Measurements from ENCODE around the gene LARP6. TPM values are rescaled to one million over a fixed set of nuclear protein-coding genes. Genes with fewer than 3 reads are reported as not detected.
A peak's percentile ranks its signal among the peaks of the same experiment; 100 is the strongest.

The LARP6 gene
- total RNA-seq = under 1 TPM in 1 of 2 donors, not detected in 1; 0.74 TPM

DNA sequence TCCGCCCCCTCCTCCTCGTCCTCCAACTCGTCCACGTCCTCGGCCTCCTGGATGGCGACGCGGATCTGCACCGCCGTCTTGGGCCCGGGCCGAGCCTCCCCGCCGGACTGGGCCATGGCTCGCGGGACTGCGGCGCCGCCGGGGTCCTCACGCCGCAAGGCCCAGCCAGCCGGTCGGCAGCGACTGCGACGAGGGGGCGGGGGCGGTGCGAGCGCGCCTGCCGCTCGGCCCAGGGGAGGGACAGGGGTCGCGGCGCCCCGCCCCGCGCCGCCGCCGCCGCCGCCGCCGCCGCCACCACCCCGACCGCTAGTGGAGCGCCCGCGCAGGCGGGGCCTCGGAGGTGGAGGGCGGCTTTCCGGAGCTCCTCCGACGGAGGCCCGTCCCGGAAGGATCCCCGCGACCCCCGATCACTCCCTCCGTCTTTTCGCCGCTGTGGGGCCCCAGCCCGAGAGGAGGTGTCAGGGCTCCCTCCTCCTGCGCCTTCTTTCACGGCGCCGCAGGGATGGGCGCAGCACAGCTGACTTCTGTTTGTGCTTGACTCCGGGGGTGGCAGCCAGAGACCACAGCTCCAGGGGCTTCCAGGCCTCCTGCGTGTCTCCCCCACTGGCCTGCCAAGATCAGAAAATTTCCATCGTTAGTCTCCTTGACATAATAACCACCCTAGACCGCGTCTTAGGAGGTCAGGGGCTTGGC is at the start of gene LARP6:
Gene LARP6, minus strand, starts transcription at position 185 of the 693 bp plus-strand sequence. Its CDS starts 69 bp downstream, at position 116.
- H3K36me3 Mint-ChIP-seq (ENCODE audit: insufficient read depth in 2 of 2) = peaks cover 0 to 1% of the 10 kb centered on the region in 2 donors
- H3K4me1 Mint-ChIP-seq (ENCODE audit: low read depth) = peaks cover 5% of the 10 kb centered on the region
- DNase-seq (peak; percentile 32 to 34), ATAC-seq (replicated peaks in 1 of 2) (peak; percentile 74)
- H3K27me3 Mint-ChIP-seq (ENCODE audit: low read depth) = peaks cover 71% of the 10 kb centered on the region
- H3K27ac Mint-ChIP-seq = no peak within 1 kb of the TSS
- no peaks in the 10 kb centered on the region for H3K9me3 Mint-ChIP-seq
- H3K4me3 Mint-ChIP-seq = peak within 1 kb of the TSS; percentile 87 to 91

DNA sequence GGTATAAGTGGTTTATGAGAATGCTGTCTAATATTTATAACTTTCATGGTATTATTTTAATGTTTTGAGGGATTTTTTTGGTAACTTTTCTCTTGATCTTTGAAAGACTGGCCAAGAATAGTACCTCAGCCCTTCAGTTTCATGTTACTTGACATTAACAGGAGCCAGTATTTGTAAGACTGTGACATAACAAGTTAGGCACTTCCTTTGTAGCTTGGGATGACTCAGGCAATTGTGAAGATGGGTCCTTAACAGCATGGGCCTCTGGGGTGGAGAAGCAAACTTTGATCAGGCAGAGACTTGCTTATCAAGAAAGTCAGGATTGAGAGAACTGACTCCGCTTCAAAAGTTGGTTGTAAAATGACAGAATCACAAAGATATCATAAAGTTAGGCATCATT is 48.1 kb upstream of the LARP6 start:
- Mint-ChIP-seq H3K9me3 (no peaks in the 10 kb centered on the region), H3K4me3 (no peak overlapping the region), H3K27ac (no peak overlapping the region), H3K36me3 (ENCODE audit: insufficient read depth in 2 of 2) (peaks cover 0 to 3% of the 10 kb centered on the region in 2 donors), H3K27me3 (ENCODE audit: low read depth) (peaks cover 45% of the 10 kb centered on the region), H3K4me1 (ENCODE audit: low read depth) (no peaks in the 10 kb centered on the region)
- ATAC-seq (replicated peaks in 1 of 2) = no peak
- no peak for DNase-seq

DNA sequence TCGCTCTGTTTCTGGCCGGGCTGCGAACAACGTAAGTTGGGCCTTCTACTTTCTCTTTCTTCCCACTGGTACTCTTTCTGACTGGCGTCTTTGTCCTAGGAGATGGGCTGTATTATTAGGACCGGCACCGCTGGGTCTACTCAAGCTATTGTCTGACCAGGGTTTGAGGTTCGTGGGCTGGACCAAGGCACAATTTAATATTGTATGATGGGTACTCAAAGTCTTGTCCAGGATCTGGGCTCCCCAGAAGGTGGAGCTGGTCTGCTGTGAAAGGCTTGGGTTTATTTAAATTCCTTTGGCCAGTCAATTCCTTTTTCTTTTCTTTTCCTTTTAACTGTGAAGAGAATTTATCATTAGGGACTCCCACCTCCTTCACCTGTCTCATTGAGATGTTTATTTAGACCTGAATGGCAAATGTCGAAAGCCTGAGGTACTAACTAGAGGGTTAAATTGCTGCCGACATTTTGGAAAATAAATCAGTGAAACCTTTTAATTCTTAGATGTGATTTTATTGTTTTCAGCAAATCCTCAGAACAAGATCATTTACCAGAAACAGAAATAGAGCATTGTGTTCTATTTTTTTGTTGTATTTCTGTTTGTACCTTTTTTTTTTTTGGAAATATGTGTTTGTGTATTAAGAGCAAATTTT is 39.1 kb upstream of the LARP6 start:
- Mint-ChIP-seq H3K4me1 (ENCODE audit: low read depth) (peaks cover 17% of the 10 kb centered on the region), H3K4me3 (peak overlapping the region; percentile 94 to 97), H3K27me3 (ENCODE audit: low read depth) (peaks cover 38% of the 10 kb centered on the region), H3K27ac (peak overlapping the region; percentile 92), H3K36me3 (ENCODE audit: insufficient read depth in 2 of 2) (peaks cover 6 to 8% of the 10 kb centered on the region in 2 donors), H3K9me3 (no peaks in the 10 kb centered on the region)
- DNase-seq = no peak
- peak; percentile 19 to 31 for ATAC-seq (replicated peaks in 1 of 2)

DNA sequence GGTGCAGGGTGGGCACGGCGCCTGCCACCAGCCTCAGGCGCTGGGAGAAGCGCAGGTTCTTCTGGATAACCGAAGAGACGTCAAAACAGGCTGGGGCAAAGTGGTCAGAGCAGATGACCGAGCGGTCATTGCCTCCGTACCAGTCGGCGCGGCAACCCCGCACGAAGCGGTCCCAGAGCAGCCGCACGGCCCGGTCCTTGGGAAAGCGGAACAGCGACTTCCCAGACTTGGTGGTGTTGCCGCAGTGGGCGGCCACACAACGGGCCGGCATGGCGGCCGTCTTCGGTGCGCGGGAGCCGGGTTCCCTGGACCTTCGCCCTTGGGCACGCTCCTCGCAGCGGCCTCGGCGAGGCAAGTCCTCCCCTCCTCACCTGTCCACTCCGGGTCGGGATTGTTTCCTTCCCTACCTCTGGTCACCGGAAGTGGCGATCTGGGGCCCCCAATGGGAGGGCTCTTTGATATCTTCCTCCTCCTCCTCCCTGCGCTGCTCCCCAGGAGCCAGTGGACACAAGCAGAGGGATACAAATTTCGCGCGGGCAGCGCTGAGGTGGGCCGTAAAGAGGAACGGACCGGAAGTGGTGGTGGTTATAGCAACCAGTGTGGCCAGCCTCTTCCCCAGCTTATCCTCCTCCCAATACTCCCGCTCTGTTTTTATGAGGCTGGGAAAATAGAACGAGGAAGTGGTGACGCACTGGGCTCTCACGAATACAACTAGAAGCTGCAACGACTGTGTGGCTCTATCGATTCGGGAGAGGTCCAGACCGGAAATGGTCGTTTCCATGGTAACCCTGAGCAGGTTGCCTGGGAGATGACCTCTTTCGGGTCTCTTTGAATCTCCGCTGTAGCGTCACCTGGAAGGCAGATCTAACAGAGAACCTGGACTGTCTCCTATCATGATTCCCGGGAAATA is 38.3 kb upstream of the LARP6 start, which contains the start of the genes LRRC49 and THAP10:
Gene LRRC49, plus strand, starts transcription at position 825 of the 910 bp plus-strand sequence. Its CDS starts 69 bp downstream, at position 894.
Gene THAP10, minus strand, starts transcription at position 432 of the 910 bp plus-strand sequence. Its CDS starts 161 bp downstream, at position 271.
- ATAC-seq (replicated peaks in 1 of 2) = peak; percentile 83 to 85
- Mint-ChIP-seq H3K36me3 (ENCODE audit: insufficient read depth in 2 of 2) (peaks cover 6 to 8% of the 10 kb centered on the region in 2 donors), H3K27me3 (ENCODE audit: low read depth) (peaks cover 33% of the 10 kb centered on the region), H3K27ac (peak within 1 kb of the TSS; percentile 92), H3K4me1 (ENCODE audit: low read depth) (peaks cover 17% of the 10 kb centered on the region), H3K9me3 (no peaks in the 10 kb centered on the region), H3K4me3 (peak within 1 kb of the TSS; percentile 94 to 97)
- peak; percentile 67 to 69 for DNase-seq

DNA sequence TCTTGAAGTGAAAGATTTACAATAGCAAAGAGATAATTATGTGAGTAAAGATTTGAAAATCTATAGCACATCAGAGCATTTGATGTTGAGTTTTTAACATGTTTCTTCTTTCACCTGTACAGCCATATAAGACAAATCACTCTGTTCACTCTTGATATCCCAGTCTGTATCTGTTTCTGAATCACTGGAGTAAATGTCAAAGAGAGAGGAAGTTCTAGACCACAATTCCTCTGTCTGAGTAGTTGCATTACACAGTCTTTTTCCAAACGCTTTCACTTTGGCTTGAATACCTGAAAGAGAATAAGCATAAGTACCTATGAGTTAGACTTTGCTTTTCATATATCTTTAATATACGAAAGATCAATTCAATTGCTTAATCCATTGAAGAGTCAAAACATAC is 28.4 kb upstream of the LARP6 start:
- Mint-ChIP-seq H3K27ac (no peak overlapping the region), H3K27me3 (ENCODE audit: low read depth) (peaks cover 23% of the 10 kb centered on the region), H3K9me3 (no peaks in the 10 kb centered on the region), H3K36me3 (ENCODE audit: insufficient read depth in 2 of 2) (no peaks in the 10 kb centered on the region), H3K4me3 (no peak overlapping the region), H3K4me1 (ENCODE audit: low read depth) (no peaks in the 10 kb centered on the region)
- ATAC-seq (replicated peaks in 1 of 2) (peak in 1 of 2 donors; percentile 49), DNase-seq (no peak)

DNA sequence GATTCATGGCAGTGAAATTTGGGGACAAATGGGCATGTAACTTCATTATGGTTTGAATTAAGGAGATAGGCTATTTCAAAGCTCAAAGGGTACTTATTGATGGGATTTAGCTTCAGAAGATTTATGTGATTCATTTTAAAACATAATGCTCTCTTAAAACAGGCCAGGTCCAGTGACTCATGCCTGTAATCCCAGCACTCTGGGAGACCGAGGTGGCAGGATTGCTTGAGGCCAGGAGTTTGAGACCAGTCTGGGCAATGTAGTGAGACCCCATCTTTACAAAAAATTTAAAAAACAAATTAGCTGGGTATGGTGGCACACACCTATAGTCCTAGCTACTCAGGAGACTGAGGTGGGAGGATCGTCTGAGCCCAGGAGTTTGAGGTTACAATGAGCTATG is 26.8 kb upstream of the LARP6 start:
- H3K36me3 Mint-ChIP-seq (ENCODE audit: insufficient read depth in 2 of 2) = no peaks in the 10 kb centered on the region
- DNase-seq = no peak
- H3K27me3 Mint-ChIP-seq (ENCODE audit: low read depth) = peaks cover 21% of the 10 kb centered on the region
- no peaks in the 10 kb centered on the region for H3K9me3 Mint-ChIP-seq
- H3K4me1 Mint-ChIP-seq (ENCODE audit: low read depth) = no peaks in the 10 kb centered on the region
- no peak overlapping the region for H3K27ac Mint-ChIP-seq
- no peak for ATAC-seq (replicated peaks in 1 of 2)
- H3K4me3 Mint-ChIP-seq = no peak overlapping the region

DNA sequence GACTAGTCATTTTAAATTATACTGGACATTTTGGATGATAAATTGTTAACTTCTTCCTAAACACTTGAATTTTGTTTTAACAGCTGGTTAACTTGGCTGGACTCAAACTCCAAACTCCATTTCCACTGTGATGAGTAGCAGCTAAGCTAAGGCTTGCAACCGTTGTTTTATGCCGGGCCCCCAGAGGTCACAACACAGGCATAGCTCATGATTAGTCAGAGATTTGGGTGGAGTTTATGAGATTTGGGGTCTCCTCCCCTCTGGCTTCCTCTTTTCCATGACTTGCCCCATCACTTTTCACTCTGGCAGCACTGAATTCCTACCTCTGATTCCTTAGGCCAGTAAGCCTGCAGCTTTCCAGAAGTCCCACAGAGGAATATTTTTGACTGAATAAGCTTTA is 25.4 kb upstream of the LARP6 start:
- Mint-ChIP-seq H3K27me3 (ENCODE audit: low read depth) (peaks cover 35% of the 10 kb centered on the region), H3K4me1 (ENCODE audit: low read depth) (no peaks in the 10 kb centered on the region), H3K27ac (no peak overlapping the region), H3K4me3 (no peak overlapping the region), H3K9me3 (no peaks in the 10 kb centered on the region), H3K36me3 (ENCODE audit: insufficient read depth in 2 of 2) (no peaks in the 10 kb centered on the region)
- no peak for ATAC-seq (replicated peaks in 1 of 2)
- DNase-seq = no peak

DNA sequence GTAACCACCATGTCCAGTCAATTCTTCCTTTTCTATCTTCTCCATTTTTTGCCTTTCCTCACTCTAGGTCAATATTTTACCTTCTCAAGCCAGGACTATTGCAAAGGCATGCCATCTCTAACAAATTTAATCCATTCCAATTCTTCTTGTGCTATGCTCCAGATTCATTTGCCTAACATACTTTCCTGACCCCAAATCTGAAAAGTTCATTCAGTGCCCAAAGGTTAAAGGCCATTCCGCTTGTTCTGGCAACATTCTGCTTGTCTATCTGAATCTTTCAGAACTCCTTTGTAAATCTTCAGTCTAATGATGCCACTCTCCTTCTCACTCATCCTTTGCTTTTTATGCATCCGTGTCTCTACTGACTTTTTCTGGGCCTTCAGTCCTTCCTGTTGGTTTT is 22.7 kb upstream of the LARP6 start:
- no peak for DNase-seq
- Mint-ChIP-seq H3K27me3 (ENCODE audit: low read depth) (peaks cover 48% of the 10 kb centered on the region), H3K4me1 (ENCODE audit: low read depth) (no peaks in the 10 kb centered on the region), H3K36me3 (ENCODE audit: insufficient read depth in 2 of 2) (no peaks in the 10 kb centered on the region), H3K27ac (no peak overlapping the region), H3K9me3 (peaks cover 0 to 2% of the 10 kb centered on the region in 2 donors), H3K4me3 (no peak overlapping the region)
- no peak for ATAC-seq (replicated peaks in 1 of 2)

DNA sequence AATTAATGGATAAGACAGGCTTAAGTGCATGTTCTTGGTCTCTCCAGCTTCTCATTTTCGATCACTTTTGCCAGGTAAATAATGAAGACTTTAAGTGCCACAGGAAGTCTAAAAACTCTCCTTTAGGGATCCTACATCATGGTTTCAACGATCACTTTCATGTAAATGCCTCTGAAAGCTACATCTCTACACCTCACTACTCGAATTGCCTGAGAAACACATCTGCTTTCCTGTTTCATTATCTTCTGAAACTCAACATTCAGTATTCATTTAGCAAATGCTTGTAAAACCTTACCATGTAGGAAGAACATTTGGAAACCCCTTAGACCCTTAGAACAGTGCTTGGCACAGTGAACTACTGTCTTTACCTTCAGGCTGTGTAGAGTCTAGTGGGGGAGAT is 22.1 kb upstream of the LARP6 start:
- Mint-ChIP-seq H3K27me3 (ENCODE audit: low read depth) (peaks cover 48% of the 10 kb centered on the region), H3K27ac (no peak overlapping the region), H3K9me3 (peaks cover 0 to 2% of the 10 kb centered on the region in 2 donors), H3K4me1 (ENCODE audit: low read depth) (no peaks in the 10 kb centered on the region), H3K36me3 (ENCODE audit: insufficient read depth in 2 of 2) (no peaks in the 10 kb centered on the region), H3K4me3 (no peak overlapping the region)
- ATAC-seq (replicated peaks in 1 of 2) = no peak
- DNase-seq = no peak

DNA sequence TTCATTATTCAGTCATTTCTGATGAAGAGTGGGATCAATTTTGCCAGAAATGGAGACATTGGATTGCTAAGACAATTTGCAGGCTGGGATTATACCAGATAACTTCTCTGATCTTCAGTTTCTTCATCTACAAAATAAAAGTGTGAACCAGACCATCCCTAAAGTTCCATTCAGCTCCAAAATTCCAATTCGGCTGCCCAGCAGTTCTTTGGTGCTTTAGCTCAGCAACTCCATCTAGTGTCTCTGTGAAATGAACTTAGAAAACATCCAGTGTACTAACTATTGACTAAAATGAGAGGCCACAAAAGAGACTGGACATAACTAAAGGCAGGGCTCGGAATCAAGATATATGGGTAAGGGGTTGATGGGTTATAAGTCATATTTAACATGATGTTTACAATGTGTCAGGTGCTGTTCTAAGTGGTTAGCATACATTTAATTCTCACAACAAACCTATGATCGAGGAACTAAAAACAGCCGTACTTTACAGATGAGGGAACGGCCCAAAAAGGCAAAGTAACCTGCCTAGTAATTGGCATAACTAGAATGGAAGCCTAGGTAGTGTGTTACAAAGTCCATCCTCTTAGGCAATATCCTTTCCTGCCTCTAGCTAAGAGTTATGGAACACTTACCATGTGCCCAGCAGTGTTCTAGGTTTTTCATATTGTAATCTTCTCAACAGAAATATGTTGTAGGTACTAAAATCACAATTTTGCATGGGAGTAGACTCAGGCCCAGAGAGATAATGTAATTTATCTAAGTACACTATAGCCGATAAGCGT is 21.2 kb upstream of the LARP6 start:
- ATAC-seq (replicated peaks in 1 of 2) = no peak
- Mint-ChIP-seq H3K27me3 (ENCODE audit: low read depth) (peaks cover 47% of the 10 kb centered on the region), H3K4me1 (ENCODE audit: low read depth) (no peaks in the 10 kb centered on the region), H3K36me3 (ENCODE audit: insufficient read depth in 2 of 2) (no peaks in the 10 kb centered on the region), H3K4me3 (no peak overlapping the region), H3K27ac (no peak overlapping the region), H3K9me3 (peaks cover 0 to 2% of the 10 kb centered on the region in 2 donors)
- no peak for DNase-seq

DNA sequence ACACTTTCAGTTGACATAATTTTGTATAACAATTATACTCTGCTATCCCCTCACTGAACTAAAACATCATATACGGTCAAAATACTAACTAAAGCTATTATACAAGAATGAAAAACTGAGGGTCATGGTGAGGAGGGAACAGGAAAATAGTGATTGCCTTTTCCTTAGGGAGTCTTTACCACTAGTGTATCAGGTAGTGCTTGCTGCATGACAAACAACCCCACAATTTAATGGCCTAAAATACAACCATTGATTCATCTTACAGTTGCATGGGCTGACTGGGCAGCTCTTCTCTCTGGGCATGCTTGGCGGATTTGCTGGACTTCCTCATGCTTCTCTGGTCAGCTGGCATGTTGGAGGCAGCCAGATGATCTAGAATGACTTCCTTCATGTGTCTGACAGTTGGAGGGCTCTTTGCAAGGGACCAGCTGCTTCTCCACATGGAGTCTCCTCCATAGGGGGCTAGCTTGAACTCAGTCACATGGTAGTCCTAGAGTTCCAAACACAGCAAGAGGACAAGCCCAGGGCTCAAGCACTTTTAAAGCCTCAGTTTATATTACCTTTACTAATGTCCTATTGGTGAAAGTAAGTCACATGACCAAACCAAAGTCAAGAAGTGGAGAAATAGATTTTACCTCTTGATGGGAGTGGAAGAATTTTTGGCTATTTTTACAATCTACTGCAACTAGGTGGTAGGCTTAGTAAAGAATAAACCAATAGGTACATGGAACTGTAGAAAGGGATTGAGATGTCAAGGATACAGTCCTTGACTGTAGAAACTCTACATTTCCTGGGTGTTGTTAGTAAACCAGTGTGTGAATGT is 19.5 kb upstream of the LARP6 start:
- DNase-seq (no peak), ATAC-seq (replicated peaks in 1 of 2) (no peak)
- no peak overlapping the region for H3K27ac Mint-ChIP-seq
- no peak overlapping the region for H3K4me3 Mint-ChIP-seq
- peaks cover 0 to 2% of the 10 kb centered on the region in 2 donors for H3K9me3 Mint-ChIP-seq
- H3K27me3 Mint-ChIP-seq (ENCODE audit: low read depth) = peaks cover 33% of the 10 kb centered on the region
- H3K4me1 Mint-ChIP-seq (ENCODE audit: low read depth) = no peaks in the 10 kb centered on the region
- H3K36me3 Mint-ChIP-seq (ENCODE audit: insufficient read depth in 2 of 2) = no peaks in the 10 kb centered on the region
